Motor neuron (in vitro differentiated cells): ENCODE data around the gene GCC1. TPM values are rescaled to one million over a fixed set of nuclear protein-coding genes. Genes with fewer than 3 reads are reported as not detected.
A peak's percentile ranks its signal among the peaks of the same experiment; 100 is the strongest.

Experiments used
- ATAC-seq, 8 experiments: fragments of 200-7000 bp; cut with Tn5 transposase; replicated peaks in 6 of 8; 2 replicates each; pipeline ENCODE4 v1.8.0; 2021; ENCODE audit warnings: mild to moderate bottlenecking in 8 of 8, moderate library complexity in 8 of 8
- H3K27ac ChIP-seq, 2 donors: fragments of 250-450 bp; sonication (Bioruptor Pico); 2 replicates each; pipeline ENCODE4 v1.9.0; 2021; ENCODE audit warnings: antibody characterized with exemption in 2 of 2, mild to moderate bottlenecking in 2 of 2, moderate library complexity in 1 of 2
- H3K4me1 ChIP-seq, 2 donors: fragments of 250-450 bp; sonication (Bioruptor Pico); replicated peaks in 1 of 2; 2 replicates each; pipeline ENCODE4 v1.6.1; 2021; ENCODE audit warnings: antibody characterized with exemption in 2 of 2, mild to moderate bottlenecking in 2 of 2, moderate library complexity in 1 of 2
- H3K4me3 ChIP-seq, 5 donors: fragments of 250-450 bp; sonication (Bioruptor Pico); 2 replicates each; pipeline ENCODE4 v1.9.0; 2021; ENCODE audit warnings: antibody characterized with exemption in 5 of 5, mild to moderate bottlenecking in 5 of 5, moderate library complexity in 4 of 5
- WGBS, 10 experiments: fragments of 450-650 bp; shearing (Covaris generic); methylation state at CpG; one replicate each; pipeline ENCODE4 v1.0.0; 2022; 5-methylcytosine and 5-hydroxymethylcytosine counted together
- in situ Hi-C, 9 experiments: fragments of 400-800 bp; cut with MboI; loops; one replicate each; pipeline ENCODE4 v1.15.0; 2021; ENCODE audit warnings: low sequenced_read_pairs in 9 of 9, low pct_unique_long_range_greater_than_20kb in 2 of 9; ENCODE audit not compliant: unreplicated experiment in 9 of 9
- total RNA-seq, 8 experiments: library from RNA; unstranded; fragments of 300-600 nt; gene quantifications; 2 replicates each; pipeline versions ENCODE4 v1.2.3 to v1.2.4, GENCODE V29; 2022

The GCC1 gene
- total RNA-seq, 8 experiments from 2014 or later = 11.1 to 18.5 (median 14.0) TPM

DNA sequence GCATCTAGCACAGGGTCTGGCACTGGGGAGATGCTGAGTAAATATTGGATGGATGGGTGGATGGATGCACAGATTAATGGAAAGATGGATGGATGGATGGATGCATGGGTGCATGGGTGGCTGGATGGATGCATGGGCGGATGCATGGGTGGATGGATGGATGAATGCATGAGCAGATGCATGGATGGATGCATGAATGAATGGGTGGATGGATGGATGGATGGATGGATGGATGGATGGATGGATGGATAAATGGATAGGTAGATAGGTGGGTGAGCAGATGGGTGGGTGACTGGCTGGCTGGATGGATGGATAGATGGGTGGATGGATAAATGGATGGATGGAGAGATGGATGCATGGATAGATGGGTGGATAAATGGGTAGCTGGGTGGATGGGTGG lies 26.9 kb upstream of the GCC1 start:
- WGBS, 10 experiments = 43 to 63% (median 55%) methylated on average over 1 of the region's 1 CpG; no CpG with 5 or more reads in 6 of the 10 experiments
- in situ Hi-C loops = no loop called here

DNA sequence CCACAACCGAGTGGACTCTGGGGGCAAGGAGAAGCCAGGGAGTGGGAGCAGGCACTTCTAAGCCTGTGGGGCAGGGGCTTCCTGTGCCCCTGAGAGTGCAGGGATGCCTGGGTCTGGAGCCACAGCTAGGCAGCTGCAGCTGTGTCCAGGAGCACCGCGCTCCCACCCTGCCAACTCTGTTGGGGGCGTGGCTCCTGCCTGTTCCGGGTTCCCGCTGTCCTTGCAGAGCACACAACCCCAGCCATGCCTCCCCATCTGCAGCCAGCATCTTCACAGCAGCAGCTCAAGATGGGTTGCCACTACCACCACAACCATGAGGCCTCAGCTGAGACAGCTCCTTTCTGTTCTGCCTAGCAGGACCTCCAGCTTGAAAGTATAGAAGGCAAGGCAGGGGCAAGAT lies 23.9 kb upstream of the GCC1 start:
- 33 to 100% (median 100%) methylated on average over 1 of the region's 6 CpGs; no CpG with 5 or more reads in 7 of the 10 experiments for WGBS, 10 experiments
- no peak overlapping the region for H3K4me3 ChIP-seq
- H3K4me1 ChIP-seq = no peaks in the 10 kb centered on the region
- no peak for ATAC-seq
- in situ Hi-C loops = no loop called here
- H3K27ac ChIP-seq = no peak overlapping the region

More for the DNA sequence above, 26.9 kb upstream of the GCC1 start:
- no peak for ATAC-seq
- no peak overlapping the region for H3K27ac ChIP-seq
- no peaks in the 10 kb centered on the region for H3K4me1 ChIP-seq
- no peak overlapping the region for H3K4me3 ChIP-seq

DNA sequence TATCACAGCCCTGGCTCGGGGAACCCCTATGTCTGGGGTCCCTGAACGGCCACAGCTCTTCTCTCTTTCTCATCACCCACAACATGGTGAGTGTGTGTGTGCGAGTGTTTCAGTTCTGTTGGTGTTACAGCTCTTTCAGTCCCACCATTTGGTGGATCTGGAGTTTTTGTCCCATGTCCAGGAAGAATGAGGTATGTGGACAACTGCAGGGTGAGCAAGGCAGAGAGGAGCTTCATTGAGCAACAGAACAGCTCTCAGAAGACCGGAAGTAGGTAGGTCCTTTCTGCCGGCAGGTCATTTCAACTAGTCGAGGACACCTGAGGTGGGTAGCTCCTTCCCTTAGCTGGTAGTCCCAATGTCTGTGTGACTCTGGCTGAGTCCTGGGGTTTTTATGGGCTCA lies 23.1 kb upstream of the GCC1 start:
- no peak for ATAC-seq
- Histone ChIP-seq H3K4me1 (no peaks in the 10 kb centered on the region), H3K4me3 (no peak overlapping the region), H3K27ac (no peak overlapping the region)
- in situ Hi-C loops = no loop called here
- WGBS, 10 experiments = 8 to 87% (median 75%) methylated on average over 2 to 5 of the region's 6 CpGs; no CpG with 5 or more reads in 3 of the 10 experiments

DNA sequence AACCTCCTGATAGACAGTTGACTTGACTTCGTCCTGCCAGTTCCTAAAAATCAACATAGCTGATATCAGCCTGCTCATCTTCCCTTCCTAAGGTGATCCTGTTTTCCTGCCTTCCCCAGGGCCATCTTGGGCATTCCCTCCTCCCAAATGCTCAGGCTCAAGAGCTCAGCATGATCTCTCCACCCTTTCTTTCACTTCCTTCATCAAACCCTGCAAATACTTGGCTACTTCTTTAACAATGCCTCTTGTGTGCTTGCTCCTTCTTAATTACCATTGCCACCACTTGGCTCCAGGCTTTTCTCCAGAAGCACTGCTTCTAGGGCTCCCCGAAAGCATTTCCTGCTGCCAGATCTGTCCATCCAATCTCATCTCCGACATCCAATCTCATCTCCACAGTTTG lies 15.5 kb upstream of the GCC1 start:
- Histone ChIP-seq H3K4me1 (no peaks in the 10 kb centered on the region), H3K27ac (no peak overlapping the region), H3K4me3 (no peak overlapping the region)
- WGBS, 10 experiments = 13 to 90% (median 48%) methylated on average over 2 to 3 of the region's 3 CpGs; no CpG with 5 or more reads in 2 of the 10 experiments
- in situ Hi-C loops = no loop called here
- no peak for ATAC-seq

DNA sequence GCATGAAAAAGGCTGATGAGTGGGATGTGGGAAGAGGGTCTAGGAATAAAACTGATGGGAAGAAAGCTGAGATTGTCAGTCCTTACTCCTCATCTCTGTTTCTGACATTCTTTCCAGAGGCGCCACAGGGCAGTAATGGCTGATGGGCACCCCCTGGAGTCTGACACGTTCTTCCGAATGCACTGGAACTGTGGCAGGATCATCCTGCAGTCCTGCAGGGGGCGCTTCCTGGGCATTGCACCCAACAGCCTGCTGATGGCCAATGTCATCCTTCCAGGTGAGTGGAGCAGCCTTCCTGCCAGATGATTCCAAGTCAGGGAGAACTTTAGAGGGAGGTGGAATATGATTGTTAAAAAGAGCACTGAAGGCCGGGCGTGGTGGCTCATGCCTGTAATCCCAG lies 12.9 kb upstream of the GCC1 start:
- no peak overlapping the region for H3K4me3 ChIP-seq
- 0 to 90% (median 39%) methylated on average over 1 to 5 of the region's 6 CpGs; no CpG with 5 or more reads in 6 of the 10 experiments for WGBS, 10 experiments
- no peaks in the 10 kb centered on the region for H3K4me1 ChIP-seq
- in situ Hi-C loops = no loop called here
- ATAC-seq = peak in 3 of 8 experiments; percentile 25 to 43 (median 34)
- no peak overlapping the region for H3K27ac ChIP-seq

DNA sequence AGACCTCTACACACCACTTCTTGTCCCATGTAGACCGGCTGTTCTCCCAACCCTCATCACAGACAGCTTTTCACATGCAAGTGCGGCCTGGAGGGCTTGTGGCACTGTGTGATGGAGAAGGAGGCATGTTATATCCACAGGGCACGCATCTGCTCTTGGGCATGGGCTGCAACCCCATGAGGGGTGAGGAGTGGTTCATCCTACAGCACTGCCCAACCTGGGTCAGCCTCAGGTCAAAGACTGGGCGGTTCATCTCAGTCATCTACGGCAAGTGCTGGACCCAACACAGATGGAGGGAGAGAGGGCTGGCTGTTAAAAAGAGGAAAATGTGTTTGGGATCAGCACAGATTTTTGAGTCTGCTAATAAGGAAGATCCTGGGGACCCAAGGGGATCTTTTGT lies 10.3 kb upstream of the GCC1 start:
- H3K4me3 ChIP-seq = no peak overlapping the region
- H3K4me1 ChIP-seq = no peaks in the 10 kb centered on the region
- peak in 3 of 8 experiments; percentile 51 to 87 (median 85) for ATAC-seq
- in situ Hi-C loops = no loop called here
- WGBS, 10 experiments = 34 to 100% (median 80%) methylated on average over 1 to 3 of the region's 5 CpGs; no CpG with 5 or more reads in 3 of the 10 experiments
- H3K27ac ChIP-seq = no peak overlapping the region

DNA sequence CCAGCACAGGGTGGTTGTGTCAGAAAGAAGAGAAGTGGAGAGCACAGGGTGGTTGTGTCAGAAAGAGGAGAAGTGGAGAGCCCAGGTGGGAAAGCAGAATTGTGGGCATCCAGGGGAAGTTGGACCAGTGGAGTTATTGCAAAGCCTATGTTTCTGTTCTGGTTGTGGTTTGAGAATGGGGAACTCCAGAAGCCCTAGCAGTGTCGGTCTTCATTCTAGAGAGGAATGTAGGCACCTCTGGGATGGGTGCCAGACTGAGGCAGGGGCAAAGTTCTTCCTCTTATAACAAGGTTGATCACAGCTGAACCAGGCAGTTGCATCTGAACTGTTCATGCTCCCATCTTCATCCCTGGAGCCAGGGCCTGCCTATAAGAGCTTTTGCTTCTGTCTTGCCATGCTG lies 9.1 kb upstream of the GCC1 start:
- Histone ChIP-seq H3K27ac (no peak overlapping the region), H3K4me3 (no peak overlapping the region), H3K4me1 (peaks cover 2% of the 10 kb centered on the region in 2 donors)
- 60 to 86% (median 80%) methylated on average over 1 of the region's 1 CpG; no CpG with 5 or more reads in 7 of the 10 experiments for WGBS, 10 experiments
- no peak for ATAC-seq
- in situ Hi-C loops = no loop called here

DNA sequence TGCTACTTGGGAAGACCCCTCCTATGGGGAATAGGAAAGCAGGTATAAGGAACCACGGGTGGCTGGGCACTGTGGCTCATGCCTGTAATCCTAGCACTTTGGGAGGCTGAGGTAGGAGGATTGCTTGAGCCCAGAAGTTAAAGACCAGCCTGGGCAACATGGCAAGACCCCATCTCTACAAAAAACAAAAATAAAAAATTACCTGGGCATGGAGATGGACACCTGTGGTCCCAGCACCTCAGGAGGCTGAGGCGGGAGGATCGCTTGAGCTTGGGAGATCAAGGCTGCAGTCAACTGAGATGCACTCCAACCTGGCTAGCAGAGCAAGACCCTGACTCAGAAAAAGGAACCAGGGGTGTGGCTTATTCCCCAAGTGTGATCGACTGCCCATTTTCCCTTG lies 7.2 kb upstream of the GCC1 start:
- in situ Hi-C loops = no loop called here
- H3K27ac ChIP-seq = no peak overlapping the region
- ATAC-seq = no peak
- peaks cover 5 to 7% of the 10 kb centered on the region in 2 donors for H3K4me1 ChIP-seq
- H3K4me3 ChIP-seq = no peak overlapping the region
- 0 to 100% (median 95%) methylated on average over 1 to 3 of the region's 4 CpGs; no CpG with 5 or more reads in 2 of the 10 experiments for WGBS, 10 experiments

DNA sequence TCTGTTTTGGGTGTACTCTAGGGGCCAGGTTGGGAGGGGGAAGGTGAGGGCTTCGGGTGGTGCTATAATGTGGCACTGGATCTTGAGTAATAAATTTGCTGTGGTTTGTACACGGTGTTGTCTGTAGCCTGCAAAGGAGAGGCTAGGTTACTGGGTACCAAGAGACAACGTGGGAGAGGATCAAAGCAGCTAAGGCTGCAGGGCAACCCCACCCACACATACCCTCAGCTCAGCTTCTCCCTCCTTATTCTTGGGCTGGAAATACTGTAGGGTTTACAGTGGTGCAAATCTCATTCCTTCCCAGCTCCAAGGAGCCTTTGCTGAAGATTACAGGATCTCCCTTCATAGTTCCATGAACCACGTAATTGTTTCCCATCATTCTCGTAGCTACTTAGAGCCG lies 6.2 kb upstream of the GCC1 start:
- WGBS, 10 experiments = 75 to 100% (median 100%) methylated on average over 1 to 3 of the region's 6 CpGs; no CpG with 5 or more reads in 3 of the 10 experiments
- no peak for ATAC-seq
- H3K4me1 ChIP-seq = peaks cover 5 to 7% of the 10 kb centered on the region in 2 donors
- H3K27ac ChIP-seq = no peak overlapping the region
- in situ Hi-C loops = no loop called here
- no peak overlapping the region for H3K4me3 ChIP-seq

DNA sequence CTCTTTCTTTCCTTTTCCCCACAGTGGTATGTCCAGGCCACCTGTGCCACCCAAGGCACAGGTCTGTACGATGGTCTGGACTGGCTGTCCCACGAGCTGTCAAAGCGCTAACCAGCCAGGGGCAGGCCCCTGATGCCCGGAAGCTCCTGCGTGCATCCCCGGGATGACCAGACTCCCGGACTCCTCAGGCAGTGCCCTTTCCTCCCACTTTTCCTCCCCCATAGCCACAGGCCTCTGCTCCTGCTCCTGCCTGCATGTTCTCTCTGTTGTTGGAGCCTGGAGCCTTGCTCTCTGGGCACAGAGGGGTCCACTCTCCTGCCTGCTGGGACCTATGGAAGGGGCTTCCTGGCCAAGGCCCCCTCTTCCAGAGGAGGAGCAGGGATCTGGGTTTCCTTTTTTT lies 5.8 kb upstream of the GCC1 start:
- no peak for ATAC-seq
- in situ Hi-C loops = no loop called here
- Histone ChIP-seq H3K4me1 (peaks cover 5 to 7% of the 10 kb centered on the region in 2 donors), H3K27ac (no peak overlapping the region), H3K4me3 (no peak overlapping the region)
- 100% methylated on average over 1 to 4 of the region's 7 CpGs; no CpG with 5 or more reads in 8 of the 10 experiments for WGBS, 10 experiments

DNA sequence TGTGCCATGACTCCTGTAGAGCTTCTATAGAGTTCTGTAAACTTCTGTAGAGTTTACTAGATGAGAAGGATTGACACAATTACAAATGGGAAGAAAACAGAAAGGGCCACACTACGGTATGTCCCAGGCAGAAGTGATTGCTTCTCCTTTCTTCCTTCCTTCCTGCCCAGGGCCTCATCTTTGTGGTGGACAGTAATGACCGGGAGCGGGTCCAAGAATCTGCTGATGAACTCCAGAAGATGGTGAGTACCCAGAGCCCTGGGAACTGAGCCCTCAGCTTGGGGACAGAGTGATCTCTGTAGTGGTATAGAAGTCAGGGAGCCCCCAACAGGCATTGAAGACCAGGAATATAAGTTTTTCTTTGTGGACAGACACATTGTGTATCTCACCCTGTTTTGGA lies 4.5 kb upstream of the GCC1 start:
- Histone ChIP-seq H3K4me1 (peaks cover 8 to 11% of the 10 kb centered on the region in 2 donors), H3K27ac (no peak overlapping the region), H3K4me3 (no peak overlapping the region)
- 60 to 100% (median 94%) methylated on average over 1 to 3 of the region's 3 CpGs; no CpG with 5 or more reads in 4 of the 10 experiments for WGBS, 10 experiments
- in situ Hi-C loops = no loop called here
- no peak for ATAC-seq

DNA sequence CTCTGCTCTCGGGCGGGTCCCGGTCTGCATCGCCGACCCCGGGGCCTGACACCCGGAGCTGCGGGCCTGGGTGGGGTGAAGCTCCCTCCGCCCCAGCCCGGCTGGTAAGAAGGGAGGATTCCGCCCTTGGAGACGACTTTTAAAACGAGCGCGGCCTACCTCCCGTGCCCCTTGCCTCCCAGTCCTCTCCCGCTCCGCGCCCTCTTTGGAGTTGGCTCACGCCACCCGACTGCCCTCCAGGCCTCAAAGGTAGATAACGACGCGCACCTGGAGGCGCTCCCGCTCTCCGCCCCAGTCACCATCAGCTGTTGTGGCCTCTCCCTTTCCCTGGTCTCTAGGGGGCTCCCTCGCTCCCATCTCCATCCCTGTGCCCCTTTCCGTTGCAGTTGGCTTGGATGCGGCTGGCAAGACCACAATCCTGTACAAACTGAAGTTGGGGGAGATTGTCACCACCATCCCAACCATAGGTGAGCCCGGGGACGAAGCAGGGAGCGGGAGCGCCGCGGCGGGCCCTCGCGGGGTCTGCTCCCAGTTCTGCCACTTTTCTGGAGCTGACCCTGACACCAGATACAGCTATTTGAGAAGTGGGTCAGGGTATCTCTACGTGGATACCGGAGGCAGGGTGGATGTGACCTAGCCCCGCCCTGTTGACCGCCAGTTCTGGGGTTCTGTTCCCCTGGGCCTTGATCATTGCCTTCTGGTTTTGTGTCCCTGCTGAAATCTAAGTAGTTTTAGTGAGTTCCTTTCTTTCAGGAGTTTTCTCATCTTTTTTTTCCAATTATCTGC lies 3.5 kb upstream of the GCC1 start:
- in situ Hi-C loops = no loop called here
- ATAC-seq = peak; percentile 19 to 56 (median 46)
- 2 to 40% (median 9%) methylated on average over 1 to 12 of the region's 43 CpGs; no CpG with 5 or more reads in 5 of the 10 experiments for WGBS, 10 experiments

DNA sequence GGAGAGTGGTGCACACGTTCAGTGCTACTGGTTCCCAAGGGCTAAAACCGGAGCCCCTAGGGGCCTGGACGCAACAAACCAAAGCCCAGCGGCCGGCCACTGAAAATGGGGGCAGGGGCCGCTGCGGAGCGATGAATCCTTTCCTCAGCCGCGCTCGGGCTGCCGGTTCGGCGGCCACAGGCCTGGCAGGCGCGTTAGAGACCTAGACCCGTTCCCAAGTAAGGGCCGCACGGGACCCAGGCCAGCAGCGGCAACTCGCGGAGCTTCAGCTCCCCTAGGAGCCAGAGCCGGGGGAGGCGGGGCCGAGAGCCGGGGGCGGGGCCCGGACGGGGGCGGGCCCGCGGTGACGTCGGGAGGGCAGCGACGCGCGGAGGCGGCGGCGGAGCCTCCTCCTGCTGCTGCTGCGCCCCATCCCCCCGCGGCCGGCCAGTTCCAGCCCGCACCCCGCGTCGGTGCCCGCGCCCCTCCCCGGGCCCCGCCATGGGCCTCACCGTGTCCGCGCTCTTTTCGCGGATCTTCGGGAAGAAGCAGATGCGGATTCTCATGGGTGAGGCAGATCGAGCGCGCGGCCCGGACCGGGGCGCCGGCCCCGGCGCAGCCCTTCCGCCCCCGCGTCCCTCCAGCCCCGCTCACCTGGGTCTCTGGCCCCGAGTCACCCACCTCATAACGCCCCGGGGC lies 2.8 kb upstream of the GCC1 start, which contains the start of gene ARF5:
Gene ARF5, plus strand, starts transcription at position 393 of the 678 bp plus-strand sequence. Its CDS starts 88 bp downstream, at position 481.
- H3K4me3 ChIP-seq = peak within 1 kb of the TSS; percentile 75 to 91 (median 83)
- 0% methylated on average over 1 of the region's 77 CpGs; no CpG with 5 or more reads in 8 of the 10 experiments for WGBS, 10 experiments
- H3K4me1 ChIP-seq = peaks cover 14 to 25% of the 10 kb centered on the region in 2 donors
- in situ Hi-C loops = no loop called here
- peak; percentile 70 to 82 (median 78) for ATAC-seq
- peak within 1 kb of the TSS; percentile 70 to 76 for H3K27ac ChIP-seq

More for the DNA sequence above, 3.5 kb upstream of the GCC1 start:
- Histone ChIP-seq H3K4me3 (peak overlapping the region; percentile 75 to 91 (median 83)), H3K27ac (peak overlapping the region; percentile 70 to 76), H3K4me1 (peaks cover 8 to 19% of the 10 kb centered on the region in 2 donors)
